Astrocyte (in vitro differentiated cells and primary cell): ENCODE measurements around the gene TMEM69.

ENCODE experiments used
- EZH2 ChIP-seq: IDR thresholded peaks from 2 replicates; pipeline ENCODE4 v1.6.1; 2012; ENCODE audit warnings: mild to moderate bottlenecking, low read length, inconsistent platforms; ENCODE audit not compliant: insufficient read depth
- TF ChIP-seq, protein P1 (sequence below): IDR thresholded peaks from 2 replicates; pipeline ENCODE4 v1.5.1; 2011; ENCODE audit warnings: low read depth, mild to moderate bottlenecking, inconsistent platforms, low read length, moderate library complexity; ENCODE audit not compliant: insufficient read depth

DNA sequence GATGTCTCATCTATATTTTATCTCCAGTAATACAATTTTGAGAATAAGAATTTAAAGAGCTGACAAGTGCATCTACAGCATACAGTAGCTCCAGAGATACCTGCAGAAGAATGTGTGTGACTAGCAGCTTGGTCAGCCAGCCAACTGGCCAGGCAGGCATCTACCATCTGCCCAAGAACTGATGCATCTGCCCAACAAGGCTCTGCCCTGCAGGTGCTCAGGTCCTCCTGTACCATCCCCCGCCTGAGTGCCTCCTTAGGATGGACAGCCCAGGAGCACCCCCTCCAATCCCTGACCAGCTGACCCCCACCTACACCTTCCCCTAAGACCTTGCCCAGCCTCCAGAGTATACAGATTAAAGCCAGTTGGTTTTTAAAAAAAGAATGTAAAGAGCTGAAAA is 30.3 kb downstream of the TMEM69 start:
- TF ChIP-seq, protein P1, sequence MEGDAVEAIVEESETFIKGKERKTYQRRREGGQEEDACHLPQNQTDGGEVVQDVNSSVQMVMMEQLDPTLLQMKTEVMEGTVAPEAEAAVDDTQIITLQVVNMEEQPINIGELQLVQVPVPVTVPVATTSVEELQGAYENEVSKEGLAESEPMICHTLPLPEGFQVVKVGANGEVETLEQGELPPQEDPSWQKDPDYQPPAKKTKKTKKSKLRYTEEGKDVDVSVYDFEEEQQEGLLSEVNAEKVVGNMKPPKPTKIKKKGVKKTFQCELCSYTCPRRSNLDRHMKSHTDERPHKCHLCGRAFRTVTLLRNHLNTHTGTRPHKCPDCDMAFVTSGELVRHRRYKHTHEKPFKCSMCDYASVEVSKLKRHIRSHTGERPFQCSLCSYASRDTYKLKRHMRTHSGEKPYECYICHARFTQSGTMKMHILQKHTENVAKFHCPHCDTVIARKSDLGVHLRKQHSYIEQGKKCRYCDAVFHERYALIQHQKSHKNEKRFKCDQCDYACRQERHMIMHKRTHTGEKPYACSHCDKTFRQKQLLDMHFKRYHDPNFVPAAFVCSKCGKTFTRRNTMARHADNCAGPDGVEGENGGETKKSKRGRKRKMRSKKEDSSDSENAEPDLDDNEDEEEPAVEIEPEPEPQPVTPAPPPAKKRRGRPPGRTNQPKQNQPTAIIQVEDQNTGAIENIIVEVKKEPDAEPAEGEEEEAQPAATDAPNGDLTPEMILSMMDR: no peak
- TF ChIP-seq EZH2: no peak
